T-helper 2 cell treated with Interferon-gamma antibody and Interleukin-4, amounts not matched to agents 100 ng/mL and 5 ng/mL, for 36 hours (primary cell): ENCODE measurements around the gene KIF22. TPM values are rescaled to one million over a fixed set of nuclear protein-coding genes. Genes with fewer than 3 reads are reported as not detected.
"Not testable (repeated sequence)": the region's sequence is repeated elsewhere in the genome, so short reads cannot be mapped to it uniquely, and the experiment has no call there.

Source experiments
- intact Hi-C: fragments of 100-400 bp; cut with micrococcal nuclease; formaldehyde crosslinking; loops from one replicate; pipeline ENCODE4 v1.15.1; 2023
- total RNA-seq: library from RNA; stranded (reverse); gene quantifications from 2 replicates; pipeline ENCODE4 v1.2.3, GENCODE V29; 2022

The KIF22 gene
- total RNA-seq, 1 donor from 2014 or later = 169 TPM

DNA sequence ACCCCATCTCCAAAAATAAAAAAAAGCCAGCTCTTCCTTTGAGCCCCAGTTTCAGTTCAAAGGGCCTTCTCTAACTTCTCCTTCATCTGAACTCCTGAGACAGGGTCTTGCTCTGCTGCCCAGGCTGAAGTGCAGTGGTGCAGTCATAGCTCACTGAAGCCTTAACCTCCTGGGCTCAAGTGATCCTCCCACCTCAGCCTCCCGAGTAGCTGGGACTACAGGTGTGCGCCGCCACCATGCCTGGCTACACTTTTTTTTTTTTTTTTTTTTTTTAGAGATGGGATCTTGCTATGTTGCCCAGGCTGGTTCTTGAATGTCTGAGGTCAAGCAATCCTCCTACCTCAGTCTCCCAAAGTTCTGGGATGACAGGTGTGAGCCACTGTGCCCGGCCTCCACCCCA is 42.7 kb downstream of the KIF22 start:
- intact Hi-C loops = not testable (repeated sequence)

DNA sequence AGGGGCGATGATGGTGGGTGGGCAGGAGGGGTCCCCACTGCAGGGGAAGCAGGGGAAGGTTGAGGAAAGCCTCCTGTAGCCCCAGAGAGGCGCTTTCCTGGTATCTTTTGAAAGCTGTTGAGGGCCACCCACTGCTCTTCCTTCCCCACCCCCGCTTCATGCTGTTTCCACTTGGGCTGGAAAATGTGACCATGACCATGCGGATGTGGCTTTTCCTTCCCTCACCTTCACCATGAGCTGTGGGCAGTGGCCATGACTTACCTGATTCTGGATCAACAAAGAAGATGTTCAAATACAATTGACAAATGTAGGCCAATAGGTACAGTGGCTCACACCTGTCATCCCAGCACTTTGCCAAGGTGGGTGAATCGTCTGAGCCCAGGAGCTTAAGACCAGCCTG is 43.5 kb downstream of the KIF22 start:
- intact Hi-C loops = no loop called here

DNA sequence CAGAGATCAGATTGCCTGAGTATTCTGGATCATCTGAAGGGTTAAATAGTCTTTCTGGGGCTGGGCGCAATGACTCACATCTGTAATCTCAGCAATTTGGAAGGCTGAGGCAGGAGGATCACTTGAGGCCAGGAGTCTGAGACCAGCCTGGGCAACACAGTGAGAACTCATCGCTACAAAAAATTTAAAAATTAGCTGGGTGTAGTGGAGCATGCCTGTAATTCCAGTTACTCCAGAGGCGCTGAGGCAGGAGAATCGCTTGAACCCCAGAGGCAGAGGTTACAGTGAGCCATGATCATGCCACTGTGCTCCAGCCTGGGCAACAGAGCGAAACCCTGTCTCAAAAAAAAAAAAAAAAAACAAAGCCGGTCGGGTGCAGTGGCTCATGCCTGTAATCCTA is 45.4 kb downstream of the KIF22 start:
- intact Hi-C loops = no loop called here

DNA sequence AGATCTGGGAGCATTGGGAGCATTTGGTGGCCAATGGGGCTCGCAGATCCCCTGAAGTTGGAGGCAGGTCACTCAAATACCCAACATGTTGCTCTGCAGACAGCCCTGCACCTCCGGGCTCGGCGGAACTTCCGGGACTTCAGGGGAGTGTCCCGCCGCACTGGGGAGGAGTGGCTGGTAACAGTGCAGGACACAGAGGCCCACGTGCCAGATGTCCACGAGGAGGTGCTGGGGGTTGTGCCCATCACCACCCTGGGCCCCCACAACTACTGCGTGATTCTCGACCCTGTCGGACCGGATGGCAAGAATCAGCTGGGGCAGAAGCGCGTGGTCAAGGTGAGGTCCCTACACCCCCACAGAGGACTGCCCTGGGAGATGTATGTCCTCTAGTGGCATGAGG is 46.1 kb downstream of the KIF22 start:
- intact Hi-C loops = no loop called here

DNA sequence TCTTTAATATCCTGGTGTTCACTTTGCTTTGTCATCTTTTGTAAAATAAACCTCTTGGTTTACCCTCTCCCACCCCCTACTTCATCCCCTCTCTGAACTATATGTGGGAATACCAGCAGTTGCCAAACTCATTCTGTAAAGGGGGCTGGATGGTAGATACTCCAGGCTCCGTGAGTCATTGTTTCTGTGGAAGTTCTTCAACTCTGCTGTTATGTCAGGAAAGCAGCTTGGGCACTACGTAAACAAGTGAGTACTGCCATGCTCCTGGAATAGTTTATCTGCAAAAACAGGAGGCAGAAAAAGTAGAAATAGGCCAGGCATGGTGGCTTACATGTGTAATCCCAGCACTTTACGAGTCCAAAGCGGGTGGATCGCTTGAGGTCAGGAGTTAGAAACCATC is 47.3 kb downstream of the KIF22 start:
- intact Hi-C loops = no loop called here

DNA sequence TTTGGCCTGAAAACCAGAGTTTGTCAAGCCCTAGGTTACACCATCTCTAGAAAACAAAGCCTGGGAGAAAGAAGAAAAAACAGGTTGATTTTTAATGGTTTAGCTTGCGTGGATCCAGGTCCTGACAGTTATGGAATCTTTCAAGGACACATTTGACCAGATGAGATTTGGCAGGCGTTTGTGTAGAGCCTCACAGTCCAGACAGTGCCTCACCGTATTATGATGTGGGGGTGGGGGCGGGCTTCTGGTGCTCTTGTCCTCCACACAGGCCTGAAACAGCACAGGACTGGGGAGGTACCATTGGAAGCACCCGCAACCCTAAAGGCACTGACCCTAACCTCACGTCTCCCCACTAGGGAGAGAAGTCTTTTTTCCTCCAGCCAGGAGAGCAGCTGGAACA is 49.3 kb downstream of the KIF22 start:
- intact Hi-C loops = no loop called here

DNA sequence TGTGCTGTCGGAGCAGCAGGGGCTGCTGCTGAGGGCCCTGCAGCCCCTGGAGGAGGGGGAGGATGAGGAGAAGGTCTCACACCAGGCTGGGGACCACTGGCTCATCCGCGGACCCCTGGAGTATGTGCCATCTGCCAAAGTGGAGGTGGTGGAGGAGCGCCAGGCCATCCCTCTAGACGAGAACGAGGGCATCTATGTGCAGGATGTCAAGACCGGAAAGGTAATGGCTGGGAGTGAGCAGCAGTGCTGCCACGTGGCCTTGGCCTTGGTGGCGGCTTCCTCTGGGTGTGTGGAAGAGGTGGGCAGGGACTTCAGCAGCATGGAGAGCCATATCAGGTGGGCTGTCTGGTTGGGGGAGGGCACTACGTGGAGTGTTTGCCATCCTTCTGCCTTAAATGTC is 49.7 kb downstream of the KIF22 start:
- intact Hi-C loops = no loop called here

DNA sequence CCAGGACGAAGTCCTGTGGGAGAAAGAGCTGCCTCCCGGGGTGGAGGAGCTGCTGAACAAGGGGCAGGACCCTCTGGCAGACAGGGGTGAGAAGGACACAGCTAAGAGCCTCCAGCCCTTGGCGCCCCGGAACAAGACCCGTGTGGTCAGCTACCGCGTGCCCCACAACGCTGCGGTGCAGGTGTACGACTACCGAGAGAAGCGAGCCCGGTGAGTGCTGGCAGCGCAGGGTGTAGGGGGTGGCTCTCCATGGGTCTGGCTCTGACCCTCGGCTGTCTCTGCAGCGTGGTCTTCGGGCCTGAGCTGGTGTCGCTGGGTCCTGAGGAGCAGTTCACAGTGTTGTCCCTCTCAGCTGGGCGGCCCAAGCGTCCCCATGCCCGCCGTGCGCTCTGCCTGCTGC is 51.1 kb downstream of the KIF22 start:
- intact Hi-C loops = no loop called here

DNA sequence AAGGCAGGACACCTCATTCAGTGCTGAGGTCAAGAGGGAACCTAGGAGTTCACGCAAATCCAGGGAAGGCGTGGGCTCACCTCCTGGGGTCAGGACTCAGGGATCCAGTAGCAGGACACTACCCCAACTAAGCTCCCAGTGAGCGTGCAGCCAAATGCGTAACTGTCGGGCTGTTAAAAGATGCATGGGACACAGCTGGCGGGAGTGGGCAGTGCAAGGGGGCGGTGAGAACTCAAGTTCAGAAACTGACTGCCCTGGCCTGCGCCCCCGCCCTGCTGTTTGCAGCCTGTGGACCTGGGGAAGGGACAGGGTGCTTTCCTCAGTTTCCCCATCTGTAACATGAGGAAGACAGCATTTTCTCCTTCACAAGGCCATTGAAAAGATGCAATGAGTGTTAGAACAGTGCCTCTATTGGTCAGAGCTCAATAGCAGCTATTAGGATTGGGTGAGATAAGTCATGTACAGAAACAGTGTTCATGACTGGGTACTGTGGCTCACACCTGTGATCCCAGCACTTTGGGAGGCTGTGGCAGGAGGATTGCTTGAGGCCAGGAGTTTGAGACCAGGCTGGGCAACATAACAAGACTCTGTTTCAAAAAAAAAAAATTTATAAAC is 52.3 kb downstream of the KIF22 start:
- intact Hi-C loops = no loop called here

DNA sequence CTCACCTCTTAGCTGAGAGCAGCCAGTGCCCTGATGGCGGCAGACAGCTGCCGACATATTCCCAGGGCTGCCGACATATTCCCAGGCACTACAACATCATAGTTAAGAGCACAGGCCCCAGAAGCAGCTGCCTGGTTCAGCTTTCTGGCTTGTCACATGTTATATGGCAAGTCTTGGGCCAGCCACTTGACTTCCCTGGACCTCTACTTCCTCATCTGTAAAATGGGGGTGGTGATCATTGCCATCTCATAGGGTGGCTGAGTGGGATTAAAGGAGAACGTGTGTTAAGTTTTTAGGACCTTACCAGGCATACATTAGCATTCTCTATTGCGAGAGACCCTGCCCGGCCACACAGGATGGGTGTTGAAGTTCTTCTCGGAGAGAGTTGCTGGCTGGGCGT is 53.4 kb downstream of the KIF22 start:
- intact Hi-C loops = no loop called here

DNA sequence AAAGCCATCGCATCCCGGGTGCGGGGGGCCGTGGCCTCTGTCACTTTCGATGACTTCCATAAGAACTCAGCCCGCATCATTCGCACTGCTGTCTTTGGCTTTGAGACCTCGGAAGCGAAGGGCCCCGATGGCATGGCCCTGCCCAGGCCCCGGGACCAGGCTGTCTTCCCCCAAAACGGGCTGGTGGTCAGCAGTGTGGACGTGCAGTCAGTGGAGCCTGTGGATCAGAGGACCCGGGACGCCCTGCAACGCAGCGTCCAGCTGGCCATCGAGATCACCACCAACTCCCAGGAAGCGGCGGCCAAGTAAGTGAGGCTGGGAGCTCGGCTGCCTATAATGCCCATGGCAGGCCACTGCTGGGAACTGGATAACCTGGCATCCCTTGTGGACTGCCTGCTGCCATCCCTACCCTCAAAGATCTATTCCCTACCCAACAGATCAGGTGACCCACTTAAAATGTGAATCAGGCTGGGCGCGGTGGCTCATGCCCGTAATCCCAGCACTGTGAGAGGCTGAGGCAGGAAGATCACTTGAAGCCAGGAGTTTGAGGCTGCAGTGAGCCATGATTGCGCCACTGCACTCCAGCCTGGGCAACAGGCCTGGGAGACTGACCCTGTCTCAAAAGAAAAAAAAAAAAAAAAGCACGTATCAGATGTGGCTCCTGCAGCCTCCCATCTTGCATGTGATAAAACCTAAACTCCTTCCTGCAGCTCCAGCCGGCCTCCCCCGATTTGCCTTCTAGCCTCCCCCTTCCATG is 54.2 kb downstream of the KIF22 start:
- intact Hi-C loops = no loop called here

DNA sequence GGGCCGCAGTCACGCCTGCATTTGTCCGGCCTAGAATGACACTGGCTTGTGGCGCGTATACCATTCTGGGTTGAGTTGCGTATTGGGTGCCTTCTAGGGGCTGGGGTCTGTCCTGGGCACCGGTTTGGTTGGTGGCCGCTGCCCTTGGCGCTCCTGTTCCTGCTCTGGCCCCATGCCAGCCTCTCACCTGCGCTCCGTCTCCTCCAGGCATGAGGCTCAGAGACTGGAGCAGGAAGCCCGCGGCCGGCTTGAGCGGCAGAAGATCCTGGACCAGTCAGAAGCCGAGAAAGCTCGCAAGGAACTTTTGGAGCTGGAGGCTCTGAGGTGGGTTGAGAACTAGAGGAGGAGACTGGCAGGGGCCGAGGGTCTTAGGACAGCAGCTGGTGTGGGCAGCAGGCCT is 55.1 kb downstream of the KIF22 start:
- intact Hi-C loops = no loop called here

DNA sequence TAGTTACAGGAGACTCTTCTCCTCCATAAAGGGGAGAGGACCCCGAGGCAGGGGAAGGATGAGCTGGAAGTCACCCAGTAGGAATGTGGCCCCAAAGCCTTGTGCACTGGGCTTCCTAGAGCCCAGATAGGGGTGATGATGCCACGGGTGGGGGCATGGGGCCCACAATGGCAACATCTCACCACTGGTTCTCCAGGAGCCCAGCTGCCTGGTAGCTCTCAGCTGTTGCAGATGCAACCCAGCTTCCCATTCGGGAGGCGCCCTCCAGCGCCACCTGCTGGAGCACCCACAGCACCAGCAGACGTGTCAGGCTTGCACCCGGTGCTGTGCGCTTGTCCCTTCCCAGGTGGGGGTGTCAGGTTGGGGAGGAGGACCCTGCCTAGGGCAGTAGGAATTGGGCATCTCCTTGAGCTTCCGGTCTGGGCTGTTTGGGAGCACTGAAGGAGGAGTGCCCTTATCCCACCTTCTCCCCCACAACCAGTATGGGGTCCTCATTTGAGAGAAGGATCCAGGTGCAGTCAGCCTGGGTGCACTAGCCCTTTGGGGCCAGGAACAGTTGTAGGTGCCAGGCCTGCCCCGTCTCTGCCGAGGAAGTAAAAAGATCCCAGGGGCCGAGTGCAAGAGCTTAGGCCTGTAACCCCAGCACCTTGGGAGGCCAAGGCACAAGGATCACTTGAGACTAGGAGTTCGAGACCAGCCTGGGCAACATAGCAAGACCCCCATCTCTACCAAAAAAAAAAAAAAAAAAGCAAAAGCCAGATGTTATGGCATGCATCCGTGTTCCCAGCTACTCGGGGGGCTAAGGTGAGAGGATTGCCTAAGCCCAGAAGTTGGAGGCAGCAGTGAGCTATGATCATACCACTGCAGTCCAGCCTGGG is 58.1 kb downstream of the KIF22 start:
- intact Hi-C loops = loop anchor here (1.0 kb wide), 1 partner anchor 148 kb away; no protein-coding TSS in a partner anchor

DNA sequence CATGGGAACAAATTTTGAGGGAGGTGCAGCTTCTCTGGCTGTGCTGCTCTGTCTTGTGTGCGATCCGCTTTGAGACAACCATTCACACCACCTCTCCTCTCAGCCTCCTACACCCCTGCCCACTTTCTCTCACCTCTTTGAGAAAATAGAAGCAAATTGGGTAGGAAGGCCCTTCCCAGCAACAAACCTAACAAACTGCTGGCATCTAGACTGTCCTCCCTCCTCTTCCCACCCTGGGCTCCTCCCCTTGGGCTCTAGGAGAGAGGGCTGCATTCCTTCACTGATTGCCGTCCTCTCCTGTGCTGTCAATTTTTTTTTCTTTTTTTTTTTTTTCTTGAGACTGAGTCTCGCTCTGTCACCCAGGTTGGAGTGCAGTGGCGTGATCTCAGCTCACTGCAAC is 59.0 kb downstream of the KIF22 start:
- intact Hi-C loops = no loop called here

DNA sequence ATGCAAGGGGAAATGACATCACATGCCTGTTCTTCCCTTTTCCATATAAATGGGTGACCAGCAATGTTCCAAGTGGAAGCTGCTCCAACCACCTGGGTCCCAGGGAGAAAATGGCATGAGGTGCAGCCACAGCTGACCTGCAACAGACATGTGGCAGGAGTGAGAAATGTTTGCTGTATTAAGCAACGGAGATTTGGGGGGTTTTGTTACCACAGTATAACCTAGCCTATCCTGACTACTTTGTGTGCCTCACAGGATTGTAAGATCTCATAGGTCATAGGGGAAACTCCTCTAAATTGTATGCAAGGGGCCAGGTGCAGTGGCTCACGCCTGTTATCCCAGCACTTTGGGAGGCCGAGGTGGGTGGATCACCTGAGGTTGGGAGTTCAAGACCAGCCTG is 60.4 kb downstream of the KIF22 start:
- intact Hi-C loops = no loop called here

DNA sequence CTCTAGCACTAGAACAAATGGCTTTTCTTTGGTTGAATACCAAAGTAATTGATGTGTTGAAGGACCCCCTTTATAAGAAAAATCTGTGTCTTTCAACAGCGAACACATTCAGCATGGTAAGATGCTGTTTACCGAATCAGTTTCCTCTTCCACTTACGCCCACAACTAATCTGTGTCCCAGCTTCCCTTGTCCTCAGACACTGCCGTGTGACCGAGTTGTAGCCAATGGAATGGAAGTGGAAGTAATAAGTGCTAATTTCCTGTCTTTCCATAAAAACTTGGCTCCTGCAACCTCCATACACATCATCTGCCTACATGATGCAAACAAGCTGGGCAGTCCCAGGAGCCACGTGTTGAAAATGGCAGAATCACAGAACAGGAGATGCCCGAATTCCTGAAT is 62.1 kb downstream of the KIF22 start:
- intact Hi-C loops = no loop called here

DNA sequence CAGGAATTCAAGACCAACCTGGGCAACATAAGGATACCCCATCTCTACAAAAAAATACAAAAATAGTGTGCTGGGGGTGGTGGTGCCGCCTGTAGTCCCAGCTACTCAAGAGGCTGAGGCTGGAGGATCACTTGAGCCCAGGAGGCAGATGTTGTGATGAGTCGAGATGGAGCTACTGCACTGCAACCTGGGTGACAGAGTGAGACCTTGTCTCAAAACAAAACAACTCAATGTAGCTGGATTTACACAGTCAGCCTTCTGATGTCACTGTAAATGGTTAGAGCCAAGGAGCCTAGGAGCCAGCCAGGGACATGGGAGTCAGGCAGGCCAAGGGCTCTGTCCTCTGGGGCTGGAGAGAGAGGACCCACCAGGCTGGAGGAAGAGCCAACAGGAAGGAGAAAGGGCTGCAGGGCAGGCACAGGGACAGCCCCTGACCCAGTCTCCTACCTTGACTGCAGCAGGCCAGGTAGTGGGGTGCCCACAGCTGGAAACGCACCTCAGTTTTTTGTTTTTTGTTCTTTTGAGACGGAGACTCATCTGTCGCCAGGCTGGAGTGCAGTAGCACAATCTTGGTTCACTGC is 64.1 kb downstream of the KIF22 start:
- intact Hi-C loops = no loop called here

Other genes starting within 250 kb of the KIF22 start
- gene SPN, start 127.5 kb upstream of the KIF22 start, total RNA-seq = 431 and 444 TPM in 2 replicates
- 11.9 and 12.5 TPM in 2 replicates for gene QPRT, start 111.6 kb upstream of the KIF22 start, total RNA-seq
- gene C16orf54, start 44.8 kb upstream of the KIF22 start, total RNA-seq = 64.9 and 65.4 TPM in 2 replicates
- not detected in 2 replicates for gene ZG16, start 12.5 kb upstream of the KIF22 start, total RNA-seq
- 462 and 468 TPM in 2 replicates for gene MAZ, start 15.8 kb downstream of the KIF22 start, total RNA-seq
- 0.95 and 1.1 TPM in 2 replicates for gene PRRT2, start 21.4 kb downstream of the KIF22 start, total RNA-seq
- 29.6 and 32.4 TPM in 2 replicates for gene PAGR1, start 25.4 kb downstream of the KIF22 start, total RNA-seq
- 159 and 160 TPM in 2 replicates for gene MVP, start 29.7 kb downstream of the KIF22 start, total RNA-seq
- 60.2 and 61.4 TPM in 2 replicates for gene CDIPT, start 72.5 kb downstream of the KIF22 start, total RNA-seq
- gene SEZ6L2, start 108.8 kb downstream of the KIF22 start, total RNA-seq = not detected in 2 replicates
- 0.16 TPM in 1 of 2 replicates, not detected in the other for gene ASPHD1, start 109.7 kb downstream of the KIF22 start, total RNA-seq
- gene KCTD13, start 135.5 kb downstream of the KIF22 start, total RNA-seq = 34.0 and 36.1 TPM in 2 replicates
- gene TMEM219, start 171.3 kb downstream of the KIF22 start, total RNA-seq = 55.9 and 56.1 TPM in 2 replicates
- 44.2 and 45.3 TPM in 2 replicates for gene TAOK2, start 183.1 kb downstream of the KIF22 start, total RNA-seq
- gene HIRIP3, start 204.9 kb downstream of the KIF22 start, total RNA-seq = 43.0 and 48.2 TPM in 2 replicates
- gene INO80E, start 205.5 kb downstream of the KIF22 start, total RNA-seq = 103 and 106 TPM in 2 replicates
- 0.25 TPM in 1 of 2 replicates, not detected in the other for gene DOC2A, start 220.3 kb downstream of the KIF22 start, total RNA-seq
- not detected in 2 replicates for gene C16orf92, start 232.4 kb downstream of the KIF22 start, total RNA-seq
- 2.7 and 3.6 TPM in 2 replicates for gene TLCD3B, start 240.5 kb downstream of the KIF22 start, total RNA-seq